Vagina (tissue), 2 donors: ENCODE measurements around the gene MYO3B.

Experiments
- CTCF ChIP-seq, 3 experiments: fragments of 450-650 bp in 2 of 3; fragments of 200-600 bp in 1 of 3; sonication (generic) in 1 of 3; IDR thresholded peaks; one replicate each; pipeline ENCODE4 v1.5.1; 2017 to 2019; ENCODE audit warnings: antibody characterized with exemption in 3 of 3, mild to moderate bottlenecking in 2 of 3, moderate library complexity in 2 of 3
- POLR2A ChIP-seq, 2 donors: fragments of 450-650 bp; IDR thresholded peaks; one replicate each; pipeline ENCODE4 v1.6.1; 2017; ENCODE audit warnings: antibody characterized with exemption in 2 of 2, mild to moderate bottlenecking in 2 of 2, moderate library complexity in 2 of 2
- POLR2AphosphoS5 ChIP-seq, 2 donors: sonication (generic); formaldehyde crosslinking; IDR thresholded peaks; one replicate each; pipeline ENCODE4 v1.9.0; 2017; ENCODE audit warnings: antibody characterized with exemption in 2 of 2, mild to moderate bottlenecking in 2 of 2, low read depth in 1 of 2; ENCODE audit not compliant: insufficient read depth in 1 of 2

GRCh38 chr2:170651624-170652325 lies 473.8 kb downstream of the MYO3B start:
- TF ChIP-seq CTCF (IDR thresholded peaks at IDR 0.05) (no peak), POLR2A (IDR thresholded peaks at IDR 0.05) (no peak), POLR2AphosphoS5 (IDR thresholded peaks at IDR 0.05; ENCODE audit: insufficient read depth in 1 of 2, low read depth in 1 of 2) (no peak)
